Astrocyte of the spinal cord (primary cell): ENCODE measurements around the gene SLC44A3.
"Not testable (repeated sequence)": the region's sequence is repeated elsewhere in the genome, so short reads cannot be mapped to it uniquely, and the experiment has no call there.

Experiments used
- DNase-seq: peaks from one replicate; pipeline ENCODE4 v3.0.0; 2011; ENCODE audit warnings: low read depth, low spot score
- H3K4me3 ChIP-seq: 2 replicates; pipeline ENCODE4 v1.5.1; 2011; ENCODE audit warnings: low read depth, mild to moderate bottlenecking, low read length, moderate library complexity
- in situ Hi-C: cut with HindIII; loops from 2 replicates; pipeline ENCODE4 v1.10.0; 2017; ENCODE audit warnings: low sequenced_read_pairs
- TF ChIP-seq, protein P1 (sequence below): IDR thresholded peaks from 2 replicates; pipeline ENCODE4 v1.5.1; 2012; ENCODE audit warnings: low read depth, mild to moderate bottlenecking, low read length, inconsistent platforms

Gene SLC44A3

GRCh38 chr1:94836891-94837290 lies 16.7 kb downstream of the SLC44A3 start:
- in situ Hi-C loops = no loop called here
- no peak for DNase-seq
- TF ChIP-seq, protein P1, sequence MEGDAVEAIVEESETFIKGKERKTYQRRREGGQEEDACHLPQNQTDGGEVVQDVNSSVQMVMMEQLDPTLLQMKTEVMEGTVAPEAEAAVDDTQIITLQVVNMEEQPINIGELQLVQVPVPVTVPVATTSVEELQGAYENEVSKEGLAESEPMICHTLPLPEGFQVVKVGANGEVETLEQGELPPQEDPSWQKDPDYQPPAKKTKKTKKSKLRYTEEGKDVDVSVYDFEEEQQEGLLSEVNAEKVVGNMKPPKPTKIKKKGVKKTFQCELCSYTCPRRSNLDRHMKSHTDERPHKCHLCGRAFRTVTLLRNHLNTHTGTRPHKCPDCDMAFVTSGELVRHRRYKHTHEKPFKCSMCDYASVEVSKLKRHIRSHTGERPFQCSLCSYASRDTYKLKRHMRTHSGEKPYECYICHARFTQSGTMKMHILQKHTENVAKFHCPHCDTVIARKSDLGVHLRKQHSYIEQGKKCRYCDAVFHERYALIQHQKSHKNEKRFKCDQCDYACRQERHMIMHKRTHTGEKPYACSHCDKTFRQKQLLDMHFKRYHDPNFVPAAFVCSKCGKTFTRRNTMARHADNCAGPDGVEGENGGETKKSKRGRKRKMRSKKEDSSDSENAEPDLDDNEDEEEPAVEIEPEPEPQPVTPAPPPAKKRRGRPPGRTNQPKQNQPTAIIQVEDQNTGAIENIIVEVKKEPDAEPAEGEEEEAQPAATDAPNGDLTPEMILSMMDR = no peak
- no peak overlapping the region for H3K4me3 ChIP-seq

DNA sequence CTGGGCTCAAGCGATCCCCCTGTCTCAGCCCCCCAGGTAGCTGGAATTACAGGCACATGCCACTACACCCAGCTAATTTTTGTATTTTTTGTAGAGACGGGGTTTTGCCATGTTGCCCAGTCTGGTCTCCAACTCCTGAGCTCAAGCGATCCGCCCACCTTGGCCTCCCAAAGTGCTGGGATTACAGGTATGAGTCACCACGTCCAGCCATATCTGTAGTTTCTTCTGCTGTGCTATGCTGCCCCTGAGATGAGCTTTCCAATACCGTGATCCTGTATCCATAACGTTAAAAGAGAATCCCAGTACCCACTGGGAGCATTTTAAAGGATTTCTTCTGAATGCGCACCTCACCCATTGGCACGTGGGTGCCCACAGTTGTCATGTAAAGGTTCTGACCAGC lies 20.2 kb downstream of the SLC44A3 start:
- in situ Hi-C loops, H3K4me3 ChIP-seq: not testable (repeated sequence)

DNA sequence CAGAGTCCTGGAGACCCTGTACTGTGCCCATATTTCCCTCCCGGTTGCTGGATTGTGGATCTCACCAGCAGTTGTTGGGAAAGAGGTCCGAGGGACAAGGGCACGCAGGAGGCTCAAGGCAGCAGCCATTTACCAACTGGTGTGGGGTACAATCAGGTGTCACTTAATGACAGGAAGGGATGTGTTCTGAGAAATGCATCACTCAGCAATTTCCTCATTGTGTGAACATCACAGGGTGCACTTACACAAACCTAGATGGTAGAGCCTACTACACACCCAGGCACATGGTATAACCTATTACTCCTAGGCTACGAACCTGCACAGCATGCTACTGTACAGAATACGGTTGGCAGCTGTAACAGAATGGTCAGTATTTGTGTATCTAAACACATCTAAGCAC lies 20.7 kb downstream of the SLC44A3 start:
- TF ChIP-seq, protein P1 = no peak
- in situ Hi-C loops = no loop called here
- no peak overlapping the region for H3K4me3 ChIP-seq
- DNase-seq = no peak

More for the DNA sequence above, 20.2 kb downstream of the SLC44A3 start:
- DNase-seq = not testable (repeated sequence)

DNA sequence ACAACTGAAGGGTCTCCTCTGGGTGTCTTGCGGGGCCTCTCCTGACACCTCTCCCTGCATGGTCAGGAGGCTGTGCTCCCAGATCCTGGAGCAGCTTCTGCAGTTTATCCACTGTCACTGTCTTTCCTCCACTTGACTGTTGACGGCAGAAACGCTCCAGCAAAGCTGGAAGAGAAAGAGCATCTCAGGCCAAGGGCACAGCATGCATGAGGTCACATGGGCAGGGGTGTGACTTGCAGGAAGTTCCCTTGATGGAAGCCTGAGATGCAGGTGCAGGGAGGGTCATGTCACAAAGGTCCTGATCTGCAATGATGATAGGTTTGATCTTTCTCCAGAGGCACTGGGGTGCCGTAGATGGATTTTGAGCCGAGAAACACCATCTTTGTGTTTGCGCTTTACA lies 23.3 kb downstream of the SLC44A3 start:
- H3K4me3 ChIP-seq = no peak overlapping the region
- TF ChIP-seq, protein P1 = no peak
- no peak for DNase-seq
- in situ Hi-C loops = no loop called here

DNA sequence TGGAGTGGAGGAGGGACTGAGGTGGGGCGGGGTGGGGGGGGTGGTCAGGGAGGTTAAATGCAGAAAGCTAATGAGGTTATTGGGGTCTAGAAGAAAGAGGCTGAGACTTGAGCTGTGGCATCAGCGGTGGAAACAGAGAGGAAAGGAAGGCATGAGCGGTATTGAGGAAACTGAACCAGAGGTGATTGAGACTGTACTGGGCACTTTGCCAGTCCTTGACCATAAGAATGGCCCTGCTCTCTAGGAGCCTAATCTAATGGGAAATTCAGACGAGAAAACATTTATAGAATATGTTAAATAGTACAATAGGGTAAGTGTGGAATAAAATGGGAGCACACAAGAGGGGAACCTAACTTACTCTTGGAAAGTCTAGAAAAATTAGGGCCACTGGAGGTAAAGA lies 23.7 kb downstream of the SLC44A3 start:
- no peak for DNase-seq
- TF ChIP-seq, protein P1 = no peak
- H3K4me3 ChIP-seq = no peak overlapping the region
- in situ Hi-C loops = no loop called here

DNA sequence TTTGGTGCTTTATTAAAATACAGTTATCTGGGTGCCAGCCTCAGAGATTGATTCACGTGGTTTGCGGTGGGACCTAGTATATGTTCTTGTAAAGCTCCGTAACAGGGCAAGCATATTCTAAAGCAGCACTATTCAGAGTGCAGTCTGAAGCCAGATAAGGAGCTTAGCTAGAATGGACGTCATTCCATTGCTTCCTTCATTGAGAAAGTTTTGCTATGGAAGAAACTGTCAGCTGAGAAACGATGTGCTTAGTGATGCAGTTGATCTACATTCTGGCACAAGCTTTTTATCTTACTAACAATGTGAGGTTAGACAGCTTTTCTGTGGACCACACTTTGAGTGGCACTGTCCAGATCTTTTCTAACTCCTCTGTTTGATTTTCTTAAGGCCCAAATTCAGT lies 26.2 kb downstream of the SLC44A3 start:
- H3K4me3 ChIP-seq = no peak overlapping the region
- in situ Hi-C loops = no loop called here
- DNase-seq = no peak
- TF ChIP-seq, protein P1 = no peak

- no peak for DNase-seq
- TF ChIP-seq, protein P1 = no peak
- H3K4me3 ChIP-seq = no peak overlapping the region
- in situ Hi-C loops = no loop called here
These were observed 31.4 kb downstream of the SLC44A3 start for GRCh38 chr1:94851571-94851970.
